ENCODE data around the gene FIGN.

FIGN gene

GRCh38 chr2:163665051-163665450 lies 70.8 kb downstream of the FIGN start:
- TF ChIP-seq SIN3A (IDR thresholded peaks at IDR 0.05; ENCODE audit: borderline replicate concordance, insufficient read depth, low read length) (no peak), POLR2AphosphoS5 (IDR thresholded peaks at IDR 0.05; ENCODE audit: low read depth, low read length) (no peak), FOXP2 (optimal IDR thresholded peaks at IDR 0.05; ENCODE audit: borderline replicate concordance, extremely low read depth, extremely low read length, insufficient read depth) (no peak), TAF1 (IDR thresholded peaks at IDR 0.05; ENCODE audit: borderline replicate concordance, insufficient read depth, low read length) (no peak)
- TF ChIP-seq, protein P1, sequence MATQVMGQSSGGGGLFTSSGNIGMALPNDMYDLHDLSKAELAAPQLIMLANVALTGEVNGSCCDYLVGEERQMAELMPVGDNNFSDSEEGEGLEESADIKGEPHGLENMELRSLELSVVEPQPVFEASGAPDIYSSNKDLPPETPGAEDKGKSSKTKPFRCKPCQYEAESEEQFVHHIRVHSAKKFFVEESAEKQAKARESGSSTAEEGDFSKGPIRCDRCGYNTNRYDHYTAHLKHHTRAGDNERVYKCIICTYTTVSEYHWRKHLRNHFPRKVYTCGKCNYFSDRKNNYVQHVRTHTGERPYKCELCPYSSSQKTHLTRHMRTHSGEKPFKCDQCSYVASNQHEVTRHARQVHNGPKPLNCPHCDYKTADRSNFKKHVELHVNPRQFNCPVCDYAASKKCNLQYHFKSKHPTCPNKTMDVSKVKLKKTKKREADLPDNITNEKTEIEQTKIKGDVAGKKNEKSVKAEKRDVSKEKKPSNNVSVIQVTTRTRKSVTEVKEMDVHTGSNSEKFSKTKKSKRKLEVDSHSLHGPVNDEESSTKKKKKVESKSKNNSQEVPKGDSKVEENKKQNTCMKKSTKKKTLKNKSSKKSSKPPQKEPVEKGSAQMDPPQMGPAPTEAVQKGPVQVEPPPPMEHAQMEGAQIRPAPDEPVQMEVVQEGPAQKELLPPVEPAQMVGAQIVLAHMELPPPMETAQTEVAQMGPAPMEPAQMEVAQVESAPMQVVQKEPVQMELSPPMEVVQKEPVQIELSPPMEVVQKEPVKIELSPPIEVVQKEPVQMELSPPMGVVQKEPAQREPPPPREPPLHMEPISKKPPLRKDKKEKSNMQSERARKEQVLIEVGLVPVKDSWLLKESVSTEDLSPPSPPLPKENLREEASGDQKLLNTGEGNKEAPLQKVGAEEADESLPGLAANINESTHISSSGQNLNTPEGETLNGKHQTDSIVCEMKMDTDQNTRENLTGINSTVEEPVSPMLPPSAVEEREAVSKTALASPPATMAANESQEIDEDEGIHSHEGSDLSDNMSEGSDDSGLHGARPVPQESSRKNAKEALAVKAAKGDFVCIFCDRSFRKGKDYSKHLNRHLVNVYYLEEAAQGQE (IDR thresholded peaks at IDR 0.05; ENCODE audit: insufficient read depth in 1 of 2, low read depth in 2 of 2, low read length in 2 of 2): no peak

DNA sequence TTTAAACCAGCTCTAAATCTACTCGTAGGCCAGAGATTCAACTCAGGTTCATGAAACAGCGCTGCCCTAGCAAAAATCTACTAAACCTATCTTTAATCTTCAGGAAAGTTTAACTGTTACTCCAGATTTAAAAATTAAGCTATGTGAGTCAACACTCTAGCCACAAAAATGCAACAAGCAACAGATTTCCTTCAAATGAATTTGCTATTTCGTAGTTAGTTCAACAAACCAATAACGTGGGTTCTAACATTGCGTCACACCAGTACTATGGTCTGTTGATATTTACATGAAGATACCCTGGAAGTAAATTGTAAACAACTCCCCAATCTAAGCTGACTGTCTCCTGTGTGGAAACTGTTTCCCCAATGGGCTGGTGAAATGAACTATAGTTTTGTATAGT lies 71.2 kb downstream of the FIGN start:
- TF ChIP-seq, protein P1 (IDR thresholded peaks at IDR 0.05; ENCODE audit: insufficient read depth in 1 of 2, low read depth in 2 of 2, low read length in 2 of 2): no peak
- TF ChIP-seq FOXP2 (optimal IDR thresholded peaks at IDR 0.05; ENCODE audit: borderline replicate concordance, extremely low read depth, extremely low read length, insufficient read depth) (no peak), TAF1 (IDR thresholded peaks at IDR 0.05; ENCODE audit: borderline replicate concordance, insufficient read depth, low read length) (no peak), SIN3A (IDR thresholded peaks at IDR 0.05; ENCODE audit: borderline replicate concordance, insufficient read depth, low read length) (no peak), POLR2AphosphoS5 (IDR thresholded peaks at IDR 0.05; ENCODE audit: low read depth, low read length) (no peak)

- TF ChIP-seq SIN3A (IDR thresholded peaks at IDR 0.05; ENCODE audit: borderline replicate concordance, insufficient read depth, low read length): no peak
- TF ChIP-seq TAF1 (IDR thresholded peaks at IDR 0.05; ENCODE audit: borderline replicate concordance, insufficient read depth, low read length): no peak
- no peak for TF ChIP-seq FOXP2 (optimal IDR thresholded peaks at IDR 0.05; ENCODE audit: borderline replicate concordance, extremely low read depth, extremely low read length, insufficient read depth)
- no peak for TF ChIP-seq POLR2AphosphoS5 (IDR thresholded peaks at IDR 0.05; ENCODE audit: low read depth, low read length)
- TF ChIP-seq, protein P1 (IDR thresholded peaks at IDR 0.05; ENCODE audit: insufficient read depth in 1 of 2, low read depth in 2 of 2, low read length in 2 of 2): no peak
Measured at GRCh38 chr2:163662141-163662780, 73.5 kb downstream of the FIGN start.

DNA sequence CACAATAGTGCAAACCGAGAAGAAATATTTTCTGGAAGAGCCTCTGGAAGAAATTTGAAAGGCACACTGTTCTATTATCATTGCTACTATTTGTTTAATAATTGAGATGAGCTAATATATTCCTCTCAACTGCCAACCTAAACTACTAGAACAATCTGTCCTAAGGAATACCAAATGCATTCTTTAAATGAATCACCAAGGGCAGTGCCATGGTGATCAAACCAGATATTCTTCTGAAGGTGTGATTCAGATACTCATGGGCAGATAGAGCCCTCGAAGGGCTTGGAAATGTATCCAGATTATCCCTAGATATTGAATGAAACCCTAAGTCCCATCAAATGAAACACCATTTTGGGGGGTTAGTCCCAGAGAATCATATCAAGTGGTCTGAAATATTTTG lies 76.6 kb downstream of the FIGN start:
- TF ChIP-seq FOXP2 (optimal IDR thresholded peaks at IDR 0.05; ENCODE audit: borderline replicate concordance, extremely low read depth, extremely low read length, insufficient read depth) (no peak), SIN3A (IDR thresholded peaks at IDR 0.05; ENCODE audit: borderline replicate concordance, insufficient read depth, low read length) (no peak), POLR2AphosphoS5 (IDR thresholded peaks at IDR 0.05; ENCODE audit: low read depth, low read length) (no peak), TAF1 (IDR thresholded peaks at IDR 0.05; ENCODE audit: borderline replicate concordance, insufficient read depth, low read length) (no peak)
- TF ChIP-seq, protein P1 (IDR thresholded peaks at IDR 0.05; ENCODE audit: insufficient read depth in 1 of 2, low read depth in 2 of 2, low read length in 2 of 2): no peak

All from PFSK-1 (cell line).